ENCODE measurements around the gene RAB4A. TPM values are rescaled to one million over a fixed set of nuclear protein-coding genes. Genes with fewer than 3 reads are reported as not detected.

RAB4A gene
- total RNA-seq, 2 donors from 2014 or later = 31.0 to 32.2 TPM

DNA sequence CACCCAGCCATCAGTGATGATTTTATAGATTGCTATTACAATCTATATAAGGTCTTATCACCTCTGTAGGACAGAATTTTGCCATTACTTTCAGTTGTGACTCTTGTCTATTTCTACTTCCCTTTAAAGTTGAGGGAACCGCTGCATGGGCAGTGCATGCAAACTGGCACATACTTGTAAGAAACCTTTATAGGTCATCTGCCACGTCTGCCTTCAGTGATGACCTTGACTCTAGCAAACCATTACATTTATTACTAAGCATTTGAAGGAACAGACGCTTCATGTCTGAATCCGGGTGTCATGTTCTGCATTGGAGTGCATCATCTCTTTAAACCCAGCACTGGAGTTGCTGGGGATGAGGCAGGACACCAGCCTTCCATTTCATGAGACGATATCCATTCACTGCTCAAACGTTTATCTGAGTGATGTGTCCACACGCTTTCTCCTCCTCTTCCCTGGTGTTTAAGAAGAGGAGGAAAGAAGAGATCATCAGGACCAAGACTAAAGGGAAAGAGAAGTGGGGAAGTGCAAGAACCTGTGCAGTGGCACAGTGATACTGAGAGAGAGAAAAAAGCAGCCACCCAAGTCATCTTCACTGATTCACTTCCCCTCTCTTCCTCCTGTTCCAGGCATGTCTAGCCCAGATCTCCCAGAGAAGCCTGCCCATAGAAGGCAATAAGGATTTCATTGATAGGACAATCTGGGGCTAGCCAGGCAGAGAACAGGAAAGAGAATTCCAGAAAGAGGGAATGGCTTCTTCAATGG lies 57.9 kb downstream of the RAB4A start:
- no peak overlapping the region for H3K27ac Mint-ChIP-seq
- no peaks in the 10 kb centered on the region for H3K9me3 Mint-ChIP-seq
- no peak for DNase-seq (ENCODE audit: low spot score in 2 of 2)
- H3K36me3 Mint-ChIP-seq = peaks cover 0 to 37% of the 10 kb centered on the region in 2 donors
- no peak for ATAC-seq

DNA sequence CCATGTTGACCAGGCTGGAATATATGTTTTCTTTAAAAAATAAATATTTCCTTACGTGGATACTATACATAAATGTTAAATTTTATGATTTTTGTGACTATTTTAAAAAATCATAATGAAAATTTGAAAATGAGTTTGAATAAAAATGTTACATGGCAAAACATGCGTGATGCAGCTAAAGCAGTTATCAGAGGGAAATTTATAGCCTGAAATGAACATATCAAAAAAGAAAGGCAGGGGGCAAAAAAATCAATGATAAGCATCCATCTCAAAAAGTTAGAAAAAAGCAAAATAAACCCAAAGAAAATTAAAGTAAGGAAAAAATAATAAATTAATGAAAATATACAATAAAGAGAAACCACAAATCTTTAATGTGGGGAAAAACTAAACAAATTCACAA lies 63.4 kb downstream of the RAB4A start:
- Mint-ChIP-seq H3K9me3 (peaks cover 0 to 6% of the 10 kb centered on the region in 2 donors), H3K27ac (no peak overlapping the region), H3K36me3 (peaks cover 0 to 25% of the 10 kb centered on the region in 2 donors)
- ATAC-seq (no peak), DNase-seq (ENCODE audit: low spot score in 2 of 2) (no peak)

DNA sequence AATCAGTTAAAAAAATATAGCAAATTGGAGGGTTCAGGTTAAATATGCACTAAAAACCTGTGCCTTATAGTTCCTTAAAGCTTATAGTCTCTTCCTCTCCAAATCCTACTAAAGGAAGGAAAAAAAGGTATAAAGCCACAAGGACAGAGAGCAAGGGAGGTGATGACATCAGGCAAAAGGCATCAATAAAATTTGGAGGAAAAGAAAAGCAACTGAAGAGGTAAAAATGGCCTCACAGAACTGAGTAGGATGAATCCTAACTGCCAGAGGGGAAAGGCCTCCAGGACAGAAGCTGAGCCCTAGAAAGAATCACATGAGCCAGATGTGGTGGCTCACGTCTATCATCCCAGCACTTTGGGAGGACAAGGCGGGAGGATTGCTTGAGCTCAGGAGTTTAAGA lies 63.8 kb downstream of the RAB4A start:
- ATAC-seq = no peak
- no peak for DNase-seq (ENCODE audit: low spot score in 2 of 2)

DNA sequence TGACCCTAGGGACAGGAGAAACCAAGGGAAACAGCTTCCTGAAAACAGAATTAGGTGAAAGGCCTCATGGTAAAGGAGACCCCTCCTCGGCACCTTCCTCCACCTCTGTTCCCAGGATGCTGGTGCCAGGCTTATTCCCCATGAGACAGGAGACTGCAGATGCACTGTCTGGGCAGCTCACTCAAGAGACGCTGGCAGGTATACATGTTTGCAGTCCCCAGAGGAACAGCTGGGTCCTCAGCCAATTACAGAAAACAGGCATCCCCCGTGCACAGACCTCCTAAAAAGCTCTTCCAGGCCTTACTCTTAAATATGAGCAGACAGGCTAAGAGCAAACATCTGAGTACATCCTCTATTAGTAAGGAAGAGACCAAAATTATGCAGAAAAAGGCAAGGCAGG lies 65.4 kb downstream of the RAB4A start:
- H3K36me3 Mint-ChIP-seq = peaks cover 1 to 24% of the 10 kb centered on the region in 2 donors
- no peak for DNase-seq (ENCODE audit: low spot score in 2 of 2)
- H3K27ac Mint-ChIP-seq = no peak overlapping the region
- peaks cover 0 to 6% of the 10 kb centered on the region in 2 donors for H3K9me3 Mint-ChIP-seq
- ATAC-seq = no peak

More for the DNA sequence above, 63.8 kb downstream of the RAB4A start:
- H3K36me3 Mint-ChIP-seq = peaks cover 0 to 22% of the 10 kb centered on the region in 2 donors
- H3K27ac Mint-ChIP-seq = no peak overlapping the region
- peaks cover 0 to 6% of the 10 kb centered on the region in 2 donors for H3K9me3 Mint-ChIP-seq

DNA sequence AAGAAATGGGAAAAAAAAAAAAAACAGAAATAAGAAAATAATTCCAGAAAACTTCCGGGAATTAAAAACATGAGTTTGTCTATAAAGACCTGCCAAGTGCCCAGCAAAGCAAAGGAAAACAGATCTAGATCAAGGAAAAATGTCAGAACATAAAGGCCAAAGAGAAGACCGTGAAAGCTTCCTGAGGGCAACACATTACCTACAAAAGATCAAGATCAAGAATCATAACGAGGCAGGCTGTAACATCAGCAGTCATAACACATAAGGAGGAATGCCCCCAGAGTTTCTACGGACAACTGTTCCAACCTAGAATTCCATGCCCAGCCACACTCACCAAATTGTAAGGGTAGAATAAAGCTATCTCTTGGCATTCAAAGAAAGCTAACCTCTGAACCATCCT lies 68.2 kb downstream of the RAB4A start:
- H3K27ac Mint-ChIP-seq = no peak overlapping the region
- DNase-seq (ENCODE audit: low spot score in 2 of 2) (no peak), ATAC-seq (no peak)
- H3K36me3 Mint-ChIP-seq = peaks cover 6 to 28% of the 10 kb centered on the region in 2 donors
- H3K9me3 Mint-ChIP-seq = peaks cover 0 to 6% of the 10 kb centered on the region in 2 donors

DNA sequence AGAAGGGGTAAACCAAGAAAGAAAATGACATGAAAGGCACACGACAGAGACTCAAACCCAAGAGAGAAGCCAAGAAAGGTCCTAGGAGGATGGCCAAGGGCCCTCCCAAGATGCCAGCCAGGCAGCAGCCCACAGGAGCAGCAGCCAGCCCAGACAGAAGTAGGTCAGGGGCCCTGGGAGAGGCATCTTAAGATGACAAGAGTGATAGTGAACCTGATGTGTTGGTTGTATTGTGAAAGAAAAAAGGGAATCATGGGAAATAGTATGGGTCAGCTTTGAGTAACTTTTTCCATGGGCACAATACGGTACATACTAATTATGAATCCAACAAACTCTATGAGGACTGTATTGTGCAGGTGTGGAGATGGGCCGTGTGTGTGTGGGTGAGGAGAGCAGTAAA lies 68.6 kb downstream of the RAB4A start:
- Mint-ChIP-seq H3K9me3 (peaks cover 0 to 3% of the 10 kb centered on the region in 2 donors), H3K27ac (no peak overlapping the region), H3K36me3 (peaks cover 6 to 25% of the 10 kb centered on the region in 2 donors)
- ATAC-seq (peak in 1 of 2 donors; percentile 21), DNase-seq (ENCODE audit: low spot score in 2 of 2) (peak in 1 of 2 donors; percentile 23)

DNA sequence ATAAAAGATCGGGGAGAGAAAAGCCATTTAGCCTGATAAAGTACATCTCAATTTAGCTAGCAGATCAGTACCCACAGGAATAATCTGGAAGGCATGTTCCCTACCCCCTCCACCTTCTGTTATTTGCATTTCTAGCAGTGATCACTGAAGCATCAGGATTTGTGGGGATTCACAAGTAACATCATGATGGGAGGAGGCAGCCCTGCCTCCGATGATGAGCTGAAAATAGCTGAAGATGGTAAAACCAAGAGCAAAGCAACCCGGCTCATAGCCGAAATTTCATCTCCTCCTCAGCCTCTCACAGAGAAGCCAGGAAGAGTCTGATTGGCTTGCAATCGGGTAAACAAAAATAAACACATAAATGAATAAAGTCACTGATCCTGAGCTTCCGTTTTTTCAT lies 69.6 kb downstream of the RAB4A start:
- no peak overlapping the region for H3K27ac Mint-ChIP-seq
- H3K36me3 Mint-ChIP-seq = peaks cover 6 to 24% of the 10 kb centered on the region in 2 donors
- DNase-seq (ENCODE audit: low spot score in 2 of 2) (no peak), ATAC-seq (no peak)
- H3K9me3 Mint-ChIP-seq = peaks cover 0 to 8% of the 10 kb centered on the region in 2 donors

DNA sequence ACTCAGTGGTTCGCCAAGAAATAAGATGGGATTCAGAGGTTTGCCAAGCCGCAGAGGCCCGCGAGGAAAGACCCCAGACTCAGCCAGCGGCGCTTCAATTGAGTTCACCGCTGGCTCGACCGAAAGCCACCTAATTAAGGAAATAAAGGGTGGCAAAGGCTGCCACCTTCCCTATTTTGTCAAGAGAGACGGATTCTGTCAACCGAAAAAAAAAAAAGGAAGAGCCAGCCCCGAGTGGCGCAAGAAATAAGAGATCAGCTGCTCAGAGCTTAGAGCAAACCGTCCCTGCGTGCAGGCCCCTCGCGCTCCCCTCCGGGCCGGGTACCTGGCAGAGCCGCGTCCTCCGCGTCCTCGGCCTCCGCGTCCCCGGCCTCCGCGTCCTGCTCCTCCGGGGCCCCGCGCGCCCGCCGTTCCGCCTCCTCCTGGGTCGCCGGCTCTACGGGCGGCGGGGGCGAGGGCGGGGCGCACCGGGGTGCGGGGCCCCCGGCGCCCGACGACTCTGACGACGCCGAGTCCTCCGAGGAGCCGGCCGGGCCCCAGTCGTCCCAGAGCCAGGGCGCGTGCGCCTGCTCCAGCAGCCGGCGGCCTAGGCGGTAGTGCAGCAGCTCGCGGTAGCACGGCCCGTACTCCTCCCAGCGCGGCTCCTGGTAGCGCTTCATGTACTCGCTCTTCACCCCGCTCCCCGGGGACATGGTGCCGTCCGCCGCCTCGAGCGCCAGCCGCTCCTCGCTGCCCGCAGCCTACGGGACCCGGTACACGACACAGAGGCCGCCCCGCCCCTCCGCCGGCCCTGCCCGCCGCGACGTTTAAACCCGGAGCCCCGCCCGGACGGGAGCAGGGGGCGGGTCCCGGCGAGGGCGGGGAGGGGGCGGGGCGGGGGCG lies 71.1 kb downstream of the RAB4A start:
- DNase-seq (ENCODE audit: low spot score in 2 of 2) (peak; percentile 82 to 85), ATAC-seq (peak; percentile 85)
- H3K27ac Mint-ChIP-seq = peak overlapping the region; percentile 41 to 93
- H3K9me3 Mint-ChIP-seq = peaks cover 0 to 8% of the 10 kb centered on the region in 2 donors
- H3K36me3 Mint-ChIP-seq = peaks cover 6 to 24% of the 10 kb centered on the region in 2 donors

DNA sequence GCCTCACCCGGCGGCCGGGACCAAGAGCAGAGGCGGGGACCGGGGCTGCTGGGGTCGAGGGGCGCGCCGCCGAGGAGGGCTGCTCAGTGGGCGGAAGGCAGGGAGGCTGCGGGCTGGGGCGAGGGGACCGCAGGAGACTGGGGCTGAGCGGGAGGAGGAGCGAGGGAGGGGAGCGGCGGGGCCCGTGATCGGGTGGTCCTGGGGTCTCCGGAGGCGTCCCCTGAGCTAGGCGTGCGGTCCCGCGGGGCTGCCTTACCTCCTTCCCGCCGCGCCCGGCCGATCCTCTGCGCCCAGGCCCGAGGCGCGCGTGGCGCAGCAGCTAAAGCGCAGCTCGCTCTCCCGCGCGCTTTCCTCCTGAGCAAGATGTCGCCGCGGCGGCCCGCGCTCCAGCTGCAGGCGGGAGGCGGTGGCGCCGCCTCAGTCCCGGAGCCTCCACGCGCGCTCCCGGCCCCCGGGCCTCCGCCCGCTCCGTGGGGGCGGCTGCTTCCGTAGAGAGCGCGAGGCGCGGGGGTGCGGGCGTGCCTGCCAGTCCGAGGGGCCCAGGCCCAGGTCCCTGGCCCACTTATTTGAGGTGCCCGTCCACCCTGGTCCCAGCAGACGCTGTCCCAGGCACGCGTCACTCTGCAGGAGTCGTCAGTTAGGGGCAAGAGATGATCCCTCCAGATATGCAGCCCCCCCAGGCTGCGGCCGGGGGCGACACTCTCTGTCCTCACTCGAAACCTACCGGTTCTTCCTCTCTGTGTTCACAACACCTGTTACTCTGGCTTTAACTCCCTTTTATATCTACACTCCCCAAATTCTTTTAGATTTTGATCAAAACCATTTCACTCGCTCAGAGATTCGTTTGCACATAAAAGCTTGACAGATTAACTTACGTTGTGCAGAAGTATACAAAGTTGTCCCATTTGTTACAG lies 72.0 kb downstream of the RAB4A start, which contains the start of gene CCSAP:
Gene CCSAP (minus strand): TSS at position 392 of the 914 bp plus-strand sequence. CDS start 582 bp downstream, outside the sequence.
- peaks cover 6 to 24% of the 10 kb centered on the region in 2 donors for H3K36me3 Mint-ChIP-seq
- H3K27ac Mint-ChIP-seq = peak within 1 kb of the TSS; percentile 41 to 84
- H3K9me3 Mint-ChIP-seq = peaks cover 0 to 8% of the 10 kb centered on the region in 2 donors
- DNase-seq (ENCODE audit: low spot score in 2 of 2) (peak in 1 of 2 donors; percentile 54), ATAC-seq (peak; percentile 34 to 50)

DNA sequence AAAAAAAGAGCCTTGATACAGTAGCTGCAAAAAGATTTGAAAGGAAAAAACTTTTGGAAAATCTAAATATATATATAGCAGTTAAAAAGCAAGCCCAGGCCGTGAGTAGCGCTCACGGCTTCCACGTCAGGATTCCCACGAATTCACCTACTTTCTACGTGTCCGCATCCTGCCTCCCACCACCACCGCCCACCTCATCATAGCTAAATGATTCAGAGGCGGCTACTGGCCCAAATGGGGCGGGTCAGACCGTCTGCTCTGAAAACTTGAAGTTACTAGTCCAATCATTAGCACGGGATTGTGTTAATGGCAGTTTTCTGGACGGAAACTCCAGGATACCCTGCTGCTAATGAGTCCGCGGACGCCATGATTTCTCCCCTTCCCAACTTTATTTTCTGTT lies 73.2 kb downstream of the RAB4A start:
- Mint-ChIP-seq H3K36me3 (peaks cover 6 to 18% of the 10 kb centered on the region in 2 donors), H3K9me3 (peaks cover 0 to 8% of the 10 kb centered on the region in 2 donors), H3K27ac (no peak overlapping the region)
- DNase-seq (ENCODE audit: low spot score in 2 of 2) = no peak
- no peak for ATAC-seq

DNA sequence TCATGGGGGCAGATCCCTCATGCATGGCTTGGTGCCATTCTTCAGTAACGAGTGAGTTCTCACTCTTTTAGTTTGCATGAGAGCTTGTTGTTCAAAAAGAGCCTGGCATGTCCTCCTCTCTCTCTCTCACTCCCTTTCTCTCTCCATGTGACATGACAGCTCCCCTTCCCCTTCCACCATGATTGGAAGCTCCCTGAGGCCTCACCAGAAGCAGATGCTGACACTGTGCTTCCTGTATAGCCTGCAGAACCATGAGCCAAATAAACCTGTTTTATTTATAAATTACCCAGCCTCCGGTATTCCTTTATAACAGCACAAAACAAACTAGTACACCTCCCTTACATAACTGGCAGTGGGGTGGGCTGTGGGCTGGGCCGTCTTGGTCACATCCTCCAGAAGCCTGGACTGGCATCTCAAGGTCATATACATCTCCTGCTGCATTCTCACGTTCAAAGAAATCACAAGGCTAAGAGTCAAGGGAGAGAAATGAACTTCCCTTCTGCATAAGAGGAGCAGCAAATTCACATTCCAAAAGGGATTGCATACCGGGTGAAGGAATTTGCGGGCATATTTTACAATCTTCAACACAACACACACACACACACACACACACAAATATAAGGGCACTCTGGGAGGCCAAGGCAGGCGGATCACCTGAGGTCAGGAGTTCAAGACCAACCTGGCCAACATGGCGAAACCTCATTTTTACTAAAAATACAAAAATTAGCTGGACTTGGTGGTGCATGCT lies 74.2 kb downstream of the RAB4A start:
- no peak overlapping the region for H3K27ac Mint-ChIP-seq
- DNase-seq (ENCODE audit: low spot score in 2 of 2) (no peak), ATAC-seq (no peak)
- H3K36me3 Mint-ChIP-seq = peaks cover 6 to 18% of the 10 kb centered on the region in 2 donors
- H3K9me3 Mint-ChIP-seq = peaks cover 0 to 8% of the 10 kb centered on the region in 2 donors

DNA sequence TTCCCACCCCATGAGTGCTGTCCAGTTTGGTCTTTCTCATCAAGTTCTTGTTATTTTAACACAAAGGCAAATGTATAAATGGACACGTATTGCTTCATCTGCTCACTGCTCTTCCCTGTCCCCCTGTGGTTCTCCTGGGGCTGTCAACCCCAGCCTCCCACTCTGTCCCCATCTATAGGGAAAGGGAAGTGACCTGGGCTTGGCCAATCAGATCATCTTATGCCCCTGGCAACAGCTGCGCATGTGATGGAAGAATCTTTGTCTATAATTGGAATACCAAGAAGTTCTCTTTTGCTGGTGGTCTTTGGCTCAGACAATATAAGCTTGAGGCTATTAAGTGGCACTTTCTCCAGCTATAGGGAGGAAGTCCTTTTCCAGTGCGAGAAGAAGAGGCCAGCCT lies 76.6 kb downstream of the RAB4A start:
- Mint-ChIP-seq H3K27ac (no peak overlapping the region), H3K9me3 (peaks cover 0 to 8% of the 10 kb centered on the region in 2 donors)

DNA sequence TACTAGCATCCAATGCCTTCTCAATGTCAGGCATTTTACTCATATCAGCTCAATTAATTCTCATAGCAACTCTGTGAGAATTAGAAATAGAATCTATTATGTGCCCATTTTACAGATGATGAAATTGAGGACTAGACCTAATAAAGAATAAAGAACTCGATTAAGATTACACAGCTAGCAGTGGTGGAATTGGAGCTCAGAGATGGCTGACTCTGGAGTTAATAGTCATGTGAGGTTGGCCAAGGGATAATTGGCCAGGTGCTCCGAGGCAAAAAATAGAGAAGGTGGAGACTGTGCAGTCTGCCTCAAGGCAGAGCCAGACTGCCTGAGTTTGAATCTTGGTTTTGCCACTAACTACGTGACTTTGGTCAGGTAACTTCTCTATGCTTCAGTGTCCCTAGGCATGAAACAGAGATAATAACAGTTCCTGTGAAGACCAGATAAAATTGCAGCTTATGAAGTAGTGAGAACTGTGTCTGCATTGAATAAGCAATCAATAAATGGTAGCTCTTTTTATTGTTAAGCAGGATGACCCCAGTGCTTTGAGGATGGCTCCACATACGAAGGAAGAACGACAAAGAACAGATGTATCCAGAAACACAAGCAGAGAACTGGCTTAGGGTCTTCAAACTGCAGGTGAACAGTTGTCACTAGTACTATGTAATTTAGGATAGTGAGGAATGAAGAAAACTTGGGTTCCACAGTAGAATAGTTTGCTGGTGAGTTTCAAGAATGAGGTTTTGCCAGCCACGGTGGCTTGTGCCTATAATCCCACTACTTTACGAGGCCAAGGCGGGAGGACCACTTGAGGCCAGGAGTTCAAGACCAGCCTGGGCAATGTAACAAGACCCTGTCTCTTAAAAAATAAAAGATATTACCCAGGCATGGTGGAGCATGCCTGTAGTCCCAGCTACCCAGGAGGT lies 78.8 kb downstream of the RAB4A start:
- Mint-ChIP-seq H3K9me3 (peaks cover 0 to 5% of the 10 kb centered on the region in 2 donors), H3K36me3 (peaks cover 0 to 7% of the 10 kb centered on the region in 2 donors), H3K27ac (no peak overlapping the region)
- DNase-seq (ENCODE audit: low spot score in 2 of 2) (no peak), ATAC-seq (no peak)

More for the DNA sequence above, 76.6 kb downstream of the RAB4A start:
- H3K36me3 Mint-ChIP-seq = peaks cover 0 to 11% of the 10 kb centered on the region in 2 donors
- ATAC-seq = no peak
- no peak for DNase-seq (ENCODE audit: low spot score in 2 of 2)

DNA sequence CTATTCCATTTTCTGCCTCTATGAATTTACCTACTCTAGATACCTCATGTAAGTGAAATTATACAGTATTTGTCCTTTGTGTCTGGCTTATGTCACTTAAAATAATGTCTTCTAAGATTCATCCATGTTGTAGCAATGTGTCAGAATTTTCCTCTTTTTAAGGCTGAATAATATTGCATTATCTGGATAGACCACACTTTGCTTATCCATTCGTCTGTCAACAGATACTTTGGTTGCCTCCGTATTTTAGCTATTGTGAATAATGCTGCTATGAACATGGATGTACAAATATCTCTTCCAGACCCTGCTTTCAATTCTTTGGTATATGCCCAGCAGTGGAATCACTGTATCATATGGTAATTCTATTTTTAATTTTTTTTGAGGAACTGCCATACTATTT lies 82.1 kb downstream of the RAB4A start:
- Mint-ChIP-seq H3K9me3 (peaks cover 0 to 4% of the 10 kb centered on the region in 2 donors), H3K27ac (no peak overlapping the region), H3K36me3 (peaks cover 0 to 5% of the 10 kb centered on the region in 2 donors)
- no peak for ATAC-seq
- DNase-seq (ENCODE audit: low spot score in 2 of 2) = no peak
